HL-60 (cell line): ENCODE measurements around the gene MYO1D.

Source experiments
- GABPA ChIP-seq: IDR thresholded peaks from 2 replicates; pipeline ENCODE4 v1.6.1; 2012; ENCODE audit warnings: low read depth
- POLR2AphosphoS5 ChIP-seq: IDR thresholded peaks from 2 replicates; pipeline ENCODE4 v1.6.1; 2012; ENCODE audit warnings: low read depth
- SPI1 ChIP-seq: IDR thresholded peaks from 2 replicates; pipeline ENCODE4 v1.6.1; 2012; ENCODE audit warnings: low read depth, mild to moderate bottlenecking, borderline replicate concordance
- TF ChIP-seq, protein P1 (sequence below): IDR thresholded peaks from one replicate; pipeline ENCODE4 v1.5.1; 2011; ENCODE audit warnings: low read length, control low read depth, inconsistent platforms; ENCODE audit not compliant: insufficient read depth

DNA sequence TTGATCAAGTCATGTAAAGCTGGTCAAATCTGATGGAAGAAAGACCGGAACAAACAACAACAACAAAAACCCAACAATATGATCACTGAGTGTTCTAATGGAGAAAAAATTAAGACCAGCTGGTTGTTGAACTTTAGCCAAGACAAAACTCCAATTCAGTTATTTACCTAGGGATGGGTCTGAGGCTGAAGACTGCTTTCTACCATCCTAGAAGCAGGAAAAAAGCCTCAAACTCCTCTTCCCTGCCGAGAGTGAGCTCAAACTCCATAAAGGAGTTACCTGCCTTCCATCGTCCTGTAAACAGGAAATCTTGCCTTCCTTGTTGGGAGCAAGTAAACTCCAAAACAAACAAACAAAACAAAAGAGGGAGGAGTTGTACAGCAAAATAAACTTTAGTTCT, 28.0 kb upstream of the MYO1D start:
- TF ChIP-seq GABPA (no peak), POLR2AphosphoS5 (no peak), SPI1 (no peak)
- TF ChIP-seq, protein P1, sequence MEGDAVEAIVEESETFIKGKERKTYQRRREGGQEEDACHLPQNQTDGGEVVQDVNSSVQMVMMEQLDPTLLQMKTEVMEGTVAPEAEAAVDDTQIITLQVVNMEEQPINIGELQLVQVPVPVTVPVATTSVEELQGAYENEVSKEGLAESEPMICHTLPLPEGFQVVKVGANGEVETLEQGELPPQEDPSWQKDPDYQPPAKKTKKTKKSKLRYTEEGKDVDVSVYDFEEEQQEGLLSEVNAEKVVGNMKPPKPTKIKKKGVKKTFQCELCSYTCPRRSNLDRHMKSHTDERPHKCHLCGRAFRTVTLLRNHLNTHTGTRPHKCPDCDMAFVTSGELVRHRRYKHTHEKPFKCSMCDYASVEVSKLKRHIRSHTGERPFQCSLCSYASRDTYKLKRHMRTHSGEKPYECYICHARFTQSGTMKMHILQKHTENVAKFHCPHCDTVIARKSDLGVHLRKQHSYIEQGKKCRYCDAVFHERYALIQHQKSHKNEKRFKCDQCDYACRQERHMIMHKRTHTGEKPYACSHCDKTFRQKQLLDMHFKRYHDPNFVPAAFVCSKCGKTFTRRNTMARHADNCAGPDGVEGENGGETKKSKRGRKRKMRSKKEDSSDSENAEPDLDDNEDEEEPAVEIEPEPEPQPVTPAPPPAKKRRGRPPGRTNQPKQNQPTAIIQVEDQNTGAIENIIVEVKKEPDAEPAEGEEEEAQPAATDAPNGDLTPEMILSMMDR = no peak
